CD4-positive, alpha-beta memory T cell (primary cell): ENCODE data around the gene B9D1. TPM values are rescaled to one million over a fixed set of nuclear protein-coding genes. Genes with fewer than 3 reads are reported as not detected.

Experiments used
- CTCF ChIA-PET: fragments of 350-600 bp; sonication (Branson Sonifier 250); formaldehyde crosslinking; loops from one replicate; lab custom pipeline; 2021; ENCODE audit warnings: inconsistent platforms; ENCODE audit not compliant: partially characterized antibody; lab: Charles Lee
- POLR2A ChIA-PET: fragments of 350-600 bp; sonication (Branson Sonifier 250); formaldehyde crosslinking; loops from one replicate; lab custom pipeline; 2021; ENCODE audit not compliant: partially characterized antibody; lab: Charles Lee
- DNase-seq, 5 donors: peaks; one replicate each; pipeline versions ENCODE4 v3.0.0 to v3.0.0-alpha.2; 2020 to 2022; ENCODE audit warnings: mixed read lengths in 1 of 5
- H3K27ac ChIP-seq: one replicate; pipeline ENCODE4 v1.7.0; 2013; ENCODE audit warnings: low read depth, low read length
- H3K27me3 ChIP-seq: 2 replicates; pipeline ENCODE4 v1.7.0; 2013; ENCODE audit warnings: mild to moderate bottlenecking, low read length, moderate library complexity; ENCODE audit not compliant: insufficient read depth
- H3K36me3 ChIP-seq: 2 replicates; pipeline ENCODE4 v1.7.0; 2013; ENCODE audit warnings: mild to moderate bottlenecking, low read length, moderate library complexity; ENCODE audit not compliant: insufficient read depth
- H3K4me1 ChIP-seq: 2 replicates; pipeline ENCODE4 v1.7.0; 2013; ENCODE audit warnings: mild to moderate bottlenecking, low read length, moderate library complexity; ENCODE audit not compliant: insufficient read depth
- H3K4me3 ChIP-seq, 2 donors: one replicate each; pipeline ENCODE4 v1.7.0; 2013; ENCODE audit warnings: low read length in 2 of 2, mild to moderate bottlenecking in 1 of 2
- H3K9me3 ChIP-seq, 2 donors: one replicate each; pipeline ENCODE4 v1.7.0; 2013; ENCODE audit warnings: low read length in 2 of 2, control low read depth in 1 of 2; ENCODE audit not compliant: control insufficient read depth in 1 of 2
- H3K27ac Mint-ChIP-seq, 7 donors: one replicate each; pipeline ENCODE4 v1.8.0; 2020 to 2021; ENCODE audit warnings: mixed read lengths in 7 of 7, mild to moderate bottlenecking in 6 of 7, inconsistent platforms in 3 of 7, moderate library complexity in 3 of 7
- H3K27me3 Mint-ChIP-seq, 2 donors: one replicate each; pipeline ENCODE4 v1.8.0; 2020 to 2021; ENCODE audit warnings: mixed read lengths in 2 of 2
- H3K36me3 Mint-ChIP-seq, 2 donors: one replicate each; pipeline ENCODE4 v1.8.0; 2020 to 2021; ENCODE audit warnings: mixed read lengths in 2 of 2, inconsistent platforms in 1 of 2, mild to moderate bottlenecking in 1 of 2
- H3K4me1 Mint-ChIP-seq, 4 donors: one replicate each; pipeline ENCODE4 v1.8.0; 2020 to 2021; ENCODE audit warnings: mixed read lengths in 4 of 4, mild to moderate bottlenecking in 1 of 4
- H3K4me3 Mint-ChIP-seq, 8 donors: one replicate each; pipeline ENCODE4 v1.8.0; 2020 to 2021; ENCODE audit warnings: mixed read lengths in 8 of 8, mild to moderate bottlenecking in 7 of 8, moderate library complexity in 6 of 8, inconsistent platforms in 3 of 8
- H3K9me3 Mint-ChIP-seq, 8 donors: one replicate each; pipeline ENCODE4 v1.8.0; 2020 to 2021; ENCODE audit warnings: mixed read lengths in 8 of 8, mild to moderate bottlenecking in 5 of 8, inconsistent platforms in 3 of 8, moderate library complexity in 1 of 8
- intact Hi-C: fragments of 100-400 bp; cut with micrococcal nuclease; formaldehyde crosslinking; loops from one replicate; pipeline ENCODE4 v1.15.1; 2023
- microRNA-seq: library from miRNA; unstranded; fragments of <30 nt; microRNA quantifications from one replicate; pipeline ENCODE4 v1.2.0, GENCODE V29; 2021; ENCODE audit warnings: borderline replicate concordance, borderline number of aligned reads, borderline microRNAs expressed, mixed read lengths
- polyA plus RNA-seq, 2 donors: library from polyadenylated mRNA; unstranded; fragments of 300-500 nt; fragmentation: Illumina TruSeq; gene quantifications; one replicate each; pipeline ENCODE4 v1.2.3, GENCODE V29; 2021
- total RNA-seq, 2 experiments: library from RNA; stranded (reverse); gene quantifications; one replicate each; pipeline ENCODE4 v1.2.3, GENCODE V29; 2021

B9D1 gene
- total and polyA plus RNA-seq, 4 experiments from 2014 or later: 0.29 to 2.8 (median 2.5) TPM; not detected in 1

DNA sequence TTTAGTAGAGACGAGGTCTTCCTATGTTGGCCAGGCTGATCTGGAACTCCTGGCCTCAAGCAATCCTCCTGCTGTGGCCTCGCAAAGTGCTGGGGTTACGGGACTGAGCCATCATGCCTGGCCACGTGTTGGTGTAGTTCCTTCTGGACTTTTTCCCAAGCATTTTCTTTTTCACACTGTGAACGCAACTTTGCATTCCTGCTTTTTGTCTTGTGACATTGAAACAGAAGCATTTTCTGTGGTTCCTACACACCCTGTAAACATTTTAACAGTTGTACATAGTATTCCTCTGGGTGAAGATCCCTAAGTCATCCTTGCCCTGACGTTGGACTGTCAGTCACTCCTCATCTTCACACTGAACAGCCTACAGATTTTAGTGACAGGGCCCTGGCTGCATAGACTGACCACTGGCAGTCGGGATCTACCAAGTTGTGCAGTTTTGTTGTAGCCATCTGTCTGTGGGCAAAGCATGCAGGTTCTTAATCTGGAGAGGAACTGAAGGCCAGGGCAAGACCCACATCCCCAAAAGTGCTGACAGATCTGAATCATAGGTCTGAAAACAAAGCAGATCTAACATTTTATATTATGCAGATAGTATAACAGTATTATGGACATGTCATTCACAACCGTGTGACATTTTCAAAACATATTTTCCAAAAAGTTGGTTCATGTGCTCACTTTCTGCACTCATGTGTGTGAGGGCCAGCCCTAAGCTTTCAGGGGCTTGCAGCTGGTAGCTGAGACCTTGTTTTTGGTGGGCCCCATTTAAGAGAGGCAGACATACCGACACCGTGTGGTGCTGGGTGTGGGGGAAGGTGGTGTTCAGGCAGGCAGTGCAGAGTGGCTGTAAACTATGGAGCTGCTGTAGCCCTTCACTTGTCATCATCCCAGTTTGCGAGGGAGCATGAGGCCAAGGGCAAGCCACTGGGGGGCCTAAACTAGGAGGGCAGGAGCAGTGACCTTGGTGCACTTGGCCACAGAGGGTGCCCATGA is 65.4 kb downstream of the B9D1 start:
- peaks cover 0 to 2% of the 10 kb centered on the region in 2 donors for H3K27me3 Mint-ChIP-seq
- Histone ChIP-seq H3K27me3 (no peaks in the 10 kb centered on the region), H3K9me3 (no peaks in the 10 kb centered on the region), H3K4me3 (no peak overlapping the region), H3K36me3 (no peaks in the 10 kb centered on the region), H3K4me1 (no peaks in the 10 kb centered on the region), H3K27ac (no peak overlapping the region)
- H3K4me3 Mint-ChIP-seq: no peak overlapping the region
- POLR2A ChIA-PET: no interaction called here
- no peaks in the 10 kb centered on the region for H3K9me3 Mint-ChIP-seq
- no peak for DNase-seq
- H3K27ac Mint-ChIP-seq: no peak overlapping the region
- H3K36me3 Mint-ChIP-seq: no peaks in the 10 kb centered on the region
- H3K4me1 Mint-ChIP-seq: no peaks in the 10 kb centered on the region
- CTCF ChIA-PET: no interaction called here
- intact Hi-C loops: no loop called here

DNA sequence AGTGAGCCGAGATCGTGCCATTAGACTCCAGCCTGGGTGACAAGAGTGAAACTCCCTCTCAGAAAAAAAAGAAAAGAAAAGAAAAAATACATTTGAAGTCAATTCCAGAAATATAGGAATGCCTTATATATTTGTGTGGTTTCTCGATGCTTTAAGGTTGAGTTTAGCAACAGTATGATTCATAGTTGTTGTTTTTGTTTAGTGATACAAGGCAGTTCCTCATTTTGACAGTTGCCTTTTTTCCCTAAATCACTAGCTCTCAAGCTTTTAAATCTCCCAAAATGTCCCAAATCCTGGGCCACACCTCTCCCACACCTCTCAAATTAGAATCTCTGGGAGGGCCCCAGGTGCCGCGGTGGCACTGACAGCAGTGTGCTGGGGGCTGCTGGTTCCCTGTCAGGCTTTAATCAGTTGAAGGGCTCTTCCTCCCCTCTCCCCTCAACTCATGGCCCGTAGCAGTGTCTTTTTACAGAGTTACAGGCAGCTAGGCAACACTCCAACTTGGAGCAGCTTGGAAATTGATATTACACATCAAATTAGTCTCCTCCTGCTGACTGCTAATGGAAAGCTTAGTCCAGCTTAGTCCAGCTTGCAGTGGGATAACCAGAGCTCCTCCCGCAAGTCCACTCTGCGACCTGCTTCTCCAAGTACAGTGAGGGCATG is 66.9 kb downstream of the B9D1 start:
- H3K27me3 ChIP-seq: no peaks in the 10 kb centered on the region
- Mint-ChIP-seq H3K27me3 (peaks cover 0 to 2% of the 10 kb centered on the region in 2 donors), H3K36me3 (no peaks in the 10 kb centered on the region), H3K4me1 (no peaks in the 10 kb centered on the region), H3K4me3 (no peak overlapping the region), H3K27ac (no peak overlapping the region), H3K9me3 (no peaks in the 10 kb centered on the region)
- H3K4me1 ChIP-seq: no peaks in the 10 kb centered on the region
- CTCF ChIA-PET: interaction anchor here (0.6 kb wide), 1 partner anchor 634 kb away, joined by 3 read pairs; no protein-coding TSS in a partner anchor
- H3K4me3 ChIP-seq: no peak overlapping the region
- H3K27ac ChIP-seq: no peak overlapping the region
- H3K36me3 ChIP-seq: no peaks in the 10 kb centered on the region
- intact Hi-C loops: no loop called here
- POLR2A ChIA-PET: interaction anchor here (0.6 kb wide), 1 partner anchor 82 kb away, joined by 4 read pairs; the partner anchor contains the start of gene MAPK7
- H3K9me3 ChIP-seq: no peaks in the 10 kb centered on the region
- no peak for DNase-seq

DNA sequence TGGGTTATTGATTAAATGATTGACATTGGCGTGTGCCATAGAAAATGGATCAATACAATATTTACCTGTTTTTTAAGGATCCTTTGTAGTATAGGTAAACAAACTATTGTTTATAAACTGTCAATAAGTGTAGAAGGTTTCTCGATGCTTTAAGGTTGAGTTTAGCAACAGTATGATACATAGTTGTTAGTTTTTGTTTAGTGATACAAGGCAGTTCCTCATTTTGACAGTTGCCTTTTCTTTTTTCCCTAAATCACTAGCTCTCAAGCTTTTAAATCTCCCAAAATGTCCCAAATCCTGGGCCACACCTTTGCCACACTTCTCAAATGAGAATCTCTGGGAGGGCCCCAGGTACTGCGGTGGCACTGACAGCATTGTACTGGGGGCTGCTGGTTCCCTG is 68.1 kb downstream of the B9D1 start:
- no peak overlapping the region for H3K27ac Mint-ChIP-seq
- no peaks in the 10 kb centered on the region for H3K4me1 Mint-ChIP-seq
- H3K9me3 Mint-ChIP-seq: no peaks in the 10 kb centered on the region
- ChIA-PET CTCF (interaction anchor here (2.5 kb wide), 1 partner anchor 12 kb away, joined by 8 read pairs; no protein-coding TSS in a partner anchor), POLR2A (no interaction called here)
- Histone ChIP-seq H3K36me3 (no peaks in the 10 kb centered on the region), H3K4me1 (no peaks in the 10 kb centered on the region), H3K27me3 (no peaks in the 10 kb centered on the region), H3K9me3 (no peaks in the 10 kb centered on the region), H3K27ac (no peak overlapping the region), H3K4me3 (no peak overlapping the region)
- no peak overlapping the region for H3K4me3 Mint-ChIP-seq
- DNase-seq: no peak
- no peaks in the 10 kb centered on the region for H3K36me3 Mint-ChIP-seq
- peaks cover under 1 to 2% of the 10 kb centered on the region in 2 donors for H3K27me3 Mint-ChIP-seq
- intact Hi-C loops: no loop called here

Small RNAs within 50 kb of the gene (microRNA-seq; reads per million reads assigned to microRNA genes)
- gene MIR1180: 3.6 reads per million, percentile 17 among the genes with 10 or more reads in this experiment

Other genes with a start within 250 kb of the B9D1 start
- gene GRAPL, start 235.1 kb downstream of the B9D1 start, total RNA-seq: 10 to 100 TPM; 65.0 to 74.6 TPM
- 1 to 10 TPM; 1.5 to 3.1 TPM for gene GRAPL, start 235.1 kb downstream of the B9D1 start, polyA plus RNA-seq
- gene EPN2, start 125.4 kb downstream of the B9D1 start, total RNA-seq: 10 to 100 TPM in 1 of 2 experiments, 1 to 10 TPM in 1; 9.7 to 10.4 TPM
- gene EPN2, start 125.4 kb downstream of the B9D1 start, polyA plus RNA-seq: 10 to 100 TPM in 1 of 2 donors, 1 to 10 TPM in 1; 4.2 to 10.0 TPM
- 10 to 100 TPM; 19.4 to 26.2 TPM for gene MAPK7, start 15.8 kb upstream of the B9D1 start, total RNA-seq
- 10 to 100 TPM in 1 of 2 donors, 1 to 10 TPM in 1; 2.1 to 12.4 TPM for gene MAPK7, start 15.8 kb upstream of the B9D1 start, polyA plus RNA-seq
- gene MFAP4, start 24.5 kb upstream of the B9D1 start, total RNA-seq: not detected
- gene MFAP4, start 24.5 kb upstream of the B9D1 start, polyA plus RNA-seq: not detected
- 1 to 10 TPM in 1 of 2 experiments, under 1 TPM in 1; 0.87 to 1.6 TPM for gene RNF112, start 48.5 kb upstream of the B9D1 start, total RNA-seq
- gene RNF112, start 48.5 kb upstream of the B9D1 start, polyA plus RNA-seq: under 1 TPM in 1 of 2 donors, not detected in 1; 0.06 TPM
- gene SLC47A1, start 171.1 kb upstream of the B9D1 start, total RNA-seq: under 1 TPM in 1 of 2 experiments, not detected in 1; 0.25 TPM
- gene SLC47A1, start 171.1 kb upstream of the B9D1 start, polyA plus RNA-seq: not detected